GM18517 (cell line): ENCODE results near the gene CHMP3.
"Not testable (repeated sequence)": the region's sequence is repeated elsewhere in the genome, so short reads cannot be mapped to it uniquely, and the experiment has no call there.

ENCODE experiments used
- ATAC-seq: cut with Tn5 transposase; IDR thresholded peaks from one replicate; pipeline ENCODE4 v1.9.1; 2021; ENCODE audit warnings: mild to moderate bottlenecking, moderate library complexity; ENCODE audit not compliant: unreplicated experiment

The CHMP3 gene

GRCh38 chr2:86562922-86563649, at the start of gene CHMP3:
Gene CHMP3, minus strand, starts transcription at chr2:86563443. Its CDS starts 95 bp downstream, at chr2:86563348.
- peak; percentile 87 for ATAC-seq

DNA sequence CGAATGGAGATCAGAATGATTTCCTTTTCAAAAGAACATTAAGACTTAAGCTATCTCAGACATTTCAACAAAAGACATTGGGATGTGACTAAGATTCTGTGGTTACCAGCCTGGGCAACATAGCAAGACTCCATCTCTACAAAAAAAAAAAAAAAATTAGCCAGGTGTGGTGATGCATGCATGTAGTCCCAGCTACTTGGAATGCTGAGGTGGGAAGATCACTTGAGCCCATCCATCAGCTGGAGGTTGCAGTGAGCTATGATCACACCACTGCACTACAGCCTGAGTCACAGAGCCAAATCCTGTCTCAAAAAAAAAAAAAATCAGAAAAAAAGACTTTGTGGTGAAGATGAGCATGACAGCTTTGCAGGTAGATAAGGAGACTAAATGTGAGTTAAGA, 47.6 kb upstream of the CHMP3 start:
- no peak for ATAC-seq

GRCh38 chr2:86608832-86609410, 45.7 kb upstream of the CHMP3 start:
- ATAC-seq = no peak

DNA sequence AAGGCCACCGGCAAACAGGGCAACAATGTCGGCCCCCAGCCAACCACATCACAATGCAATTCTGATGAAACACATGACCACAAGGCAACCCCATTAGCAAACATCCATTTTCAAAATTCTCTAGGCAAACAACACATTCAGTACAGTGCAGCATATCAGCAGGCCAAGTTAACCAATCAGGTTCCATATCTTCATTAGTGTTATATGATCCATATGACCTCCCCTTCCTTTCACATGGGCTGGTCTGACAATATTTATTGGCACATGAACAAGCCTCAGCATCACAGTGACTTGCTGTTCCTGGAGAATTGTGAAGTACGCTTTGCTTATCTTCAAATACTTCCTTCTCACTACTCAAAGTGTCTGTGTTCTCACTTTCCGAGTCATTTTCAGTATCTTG, 40.7 kb upstream of the CHMP3 start:
- ATAC-seq = no peak

DNA sequence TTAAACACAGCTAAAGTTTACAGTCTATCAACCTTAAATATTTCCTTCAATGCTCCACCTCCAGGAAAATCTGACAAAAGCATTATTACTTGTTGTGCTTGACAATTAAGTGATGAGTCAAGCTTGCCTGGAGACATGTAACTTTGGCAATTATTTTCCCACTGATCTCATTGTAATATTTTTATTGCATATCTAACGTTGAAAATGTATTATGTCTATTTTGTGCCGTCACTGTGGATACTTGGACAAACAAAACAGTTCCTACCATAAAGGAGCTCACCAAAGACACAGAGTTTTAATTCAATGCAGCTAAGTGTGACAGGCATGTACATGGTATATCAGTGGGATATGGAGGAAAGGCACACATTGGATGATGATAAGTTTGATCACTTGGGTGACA, 35.7 kb upstream of the CHMP3 start:
- no peak for ATAC-seq

DNA sequence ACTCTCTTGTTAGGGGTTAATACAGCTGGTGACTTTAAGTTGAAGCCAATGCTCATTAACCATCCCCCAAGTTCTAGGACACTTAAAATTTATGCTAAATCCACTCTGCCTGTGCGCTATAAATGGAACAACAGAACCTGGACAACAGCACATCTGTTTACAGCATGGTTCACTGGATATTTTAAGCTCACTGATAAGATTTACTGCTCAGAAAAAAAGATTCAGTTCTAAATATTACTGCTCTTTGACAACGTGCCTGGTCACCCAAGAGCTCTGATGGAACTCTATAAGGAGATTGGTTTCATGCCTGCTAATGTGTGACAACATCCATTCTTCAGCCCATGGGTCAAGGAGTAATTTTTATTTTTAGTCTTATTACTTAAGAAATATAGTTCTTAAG, 32.9 kb upstream of the CHMP3 start:
- ATAC-seq = no peak

GRCh38 chr2:86593266-86593665, 30.0 kb upstream of the CHMP3 start:
- ATAC-seq = no peak

GRCh38 chr2:86592547-86593230, 29.4 kb upstream of the CHMP3 start:
- no peak for ATAC-seq

- not testable (repeated sequence) for ATAC-seq
Observed at GRCh38 chr2:86589701-86590100, 26.5 kb upstream of the CHMP3 start.

DNA sequence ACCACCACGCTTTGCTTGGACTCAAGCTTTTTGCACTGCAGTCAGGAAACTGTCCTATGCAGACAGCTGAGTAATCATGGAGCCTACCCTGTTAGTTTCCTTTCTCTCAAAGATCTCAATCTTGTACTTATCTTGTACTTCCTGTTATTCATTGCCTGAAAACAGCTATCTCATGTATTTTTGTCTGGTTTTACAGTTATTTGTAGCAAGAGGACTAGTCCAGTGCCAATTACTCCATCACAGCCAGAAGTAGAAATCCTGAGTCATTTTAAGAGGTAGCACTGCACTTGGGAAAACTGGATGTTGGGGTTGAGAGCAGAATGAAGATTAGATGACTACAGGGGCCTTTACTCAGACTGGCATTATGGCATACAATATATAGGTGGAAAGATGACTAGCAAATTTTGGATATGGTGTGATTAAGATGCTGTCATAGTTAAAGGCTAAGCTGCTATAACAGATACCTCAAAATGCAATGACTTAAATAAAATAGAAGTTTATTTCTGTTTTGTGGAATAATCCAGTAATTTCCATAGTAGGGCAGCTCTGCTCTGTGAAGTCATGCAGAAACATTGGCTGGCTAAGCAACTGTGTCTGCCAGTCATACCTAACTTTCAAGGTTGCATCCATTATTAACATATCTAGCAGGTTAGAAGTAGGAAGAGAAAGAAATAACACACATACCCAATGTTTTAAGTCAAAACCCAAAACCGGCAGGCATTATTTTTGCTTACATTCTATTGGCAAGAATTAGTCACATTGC, 21.1 kb upstream of the CHMP3 start:
- ATAC-seq = peak; percentile 61

DNA sequence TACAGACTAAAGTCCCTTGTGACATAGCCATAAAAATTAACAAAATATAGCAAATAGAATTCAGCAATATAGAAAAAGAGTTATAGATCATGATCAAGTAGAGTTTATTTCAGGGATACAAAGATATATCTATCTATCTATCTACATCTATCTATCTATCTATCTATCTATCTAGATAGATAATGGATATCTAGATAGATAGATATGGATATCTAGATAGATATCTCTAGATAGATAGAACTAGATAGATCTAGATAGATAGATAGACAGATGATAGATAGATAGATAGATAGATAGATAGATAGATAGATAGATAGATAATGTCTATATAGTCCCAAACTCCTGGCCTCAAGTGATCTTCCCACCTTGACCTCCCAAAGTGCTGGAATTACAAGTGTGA, 17.3 kb upstream of the CHMP3 start:
- ATAC-seq = no peak

DNA sequence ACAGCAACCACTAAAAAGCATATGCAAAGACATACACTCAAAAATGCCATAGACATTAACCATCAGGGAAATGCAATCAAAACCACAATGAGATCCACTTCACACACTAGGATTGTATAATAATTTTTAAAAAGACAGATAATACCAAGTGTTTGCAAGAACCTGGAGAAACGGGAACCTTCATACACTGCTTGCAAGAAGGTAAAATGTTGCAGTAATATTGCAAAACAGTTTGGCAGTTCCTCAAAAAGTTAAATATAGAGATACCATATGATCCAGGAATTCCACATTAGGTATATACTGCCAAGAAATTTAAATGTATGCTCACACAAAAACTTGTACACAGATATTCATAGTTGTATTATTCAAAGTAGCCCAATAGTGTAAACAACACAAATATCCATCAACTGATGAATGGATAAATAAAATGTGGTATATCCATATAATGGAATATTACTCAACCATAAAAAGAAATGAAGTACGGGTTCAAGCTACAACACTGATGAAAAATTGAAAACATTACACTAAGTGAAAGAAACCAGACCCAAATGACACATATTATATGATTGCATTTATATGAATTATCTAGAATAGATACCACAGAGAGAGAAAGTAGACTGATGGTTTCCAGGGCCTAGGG, 14.7 kb upstream of the CHMP3 start:
- no peak for ATAC-seq

DNA sequence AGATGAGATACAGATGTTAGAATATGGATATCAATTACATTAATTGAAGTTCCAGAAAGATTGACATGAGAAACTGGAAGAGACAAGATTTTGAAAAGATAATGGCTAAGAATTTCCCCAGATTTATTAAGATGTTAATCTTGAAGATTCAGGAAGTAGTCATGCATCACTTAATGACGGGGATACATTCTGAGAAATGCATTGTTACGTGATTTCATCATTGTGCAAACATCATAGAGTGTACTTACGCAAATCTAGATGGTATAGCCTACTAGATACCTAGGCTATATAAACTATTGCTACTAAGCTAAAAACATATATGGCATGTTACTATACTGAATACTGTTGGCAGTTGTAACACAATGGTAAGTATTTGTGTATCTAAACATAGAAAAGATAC, 6.8 kb upstream of the CHMP3 start:
- ATAC-seq = no peak

DNA sequence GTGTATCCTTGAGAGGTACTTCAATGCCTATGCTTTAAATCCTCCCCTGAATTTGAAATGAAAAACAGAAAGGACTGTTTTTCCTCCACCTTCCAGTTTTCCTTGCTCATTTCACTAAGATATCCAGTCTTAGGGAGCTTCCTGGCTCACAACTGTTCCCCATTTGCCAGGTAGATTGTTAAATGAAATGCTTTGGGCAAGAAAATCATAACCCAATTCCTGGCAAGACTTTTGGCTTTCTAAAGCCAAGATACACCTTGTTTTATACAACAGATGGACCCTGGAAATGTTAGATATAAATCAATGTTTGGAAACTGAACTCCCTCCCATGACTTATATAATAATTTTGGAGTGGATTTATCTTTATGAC, 3.6 kb upstream of the CHMP3 start:
- no peak for ATAC-seq

DNA sequence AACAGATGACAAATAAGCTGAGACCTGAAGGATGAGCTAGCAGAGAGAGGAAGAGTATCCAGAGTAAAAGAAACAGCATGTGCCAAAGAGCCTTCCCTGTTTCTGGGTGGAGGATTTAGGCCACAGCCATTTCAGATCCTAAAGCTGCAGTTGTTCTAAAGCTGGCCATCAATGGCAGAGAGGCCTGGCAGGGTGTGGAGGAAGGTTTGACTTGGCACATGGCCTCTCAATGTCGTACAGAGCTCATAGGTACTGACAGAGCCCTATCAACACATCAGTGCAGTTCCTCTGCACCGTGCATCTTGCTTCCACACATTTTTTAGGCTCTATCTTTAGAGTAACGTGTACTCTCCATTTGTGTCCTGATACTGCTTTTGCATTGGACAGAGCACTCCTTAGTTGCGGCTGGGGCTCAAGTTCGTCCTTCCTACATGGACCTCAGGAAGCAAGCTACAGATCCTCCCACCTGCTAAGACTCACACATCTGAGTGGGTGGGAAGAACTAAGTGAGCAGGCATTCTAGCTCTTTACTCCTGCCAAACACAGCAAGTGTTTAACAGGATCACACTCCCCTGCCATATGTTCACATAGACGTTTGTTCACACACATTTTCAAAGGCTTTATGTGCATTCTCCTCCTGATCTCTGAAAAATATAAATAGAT, 3.0 kb upstream of the CHMP3 start:
- ATAC-seq = no peak

DNA sequence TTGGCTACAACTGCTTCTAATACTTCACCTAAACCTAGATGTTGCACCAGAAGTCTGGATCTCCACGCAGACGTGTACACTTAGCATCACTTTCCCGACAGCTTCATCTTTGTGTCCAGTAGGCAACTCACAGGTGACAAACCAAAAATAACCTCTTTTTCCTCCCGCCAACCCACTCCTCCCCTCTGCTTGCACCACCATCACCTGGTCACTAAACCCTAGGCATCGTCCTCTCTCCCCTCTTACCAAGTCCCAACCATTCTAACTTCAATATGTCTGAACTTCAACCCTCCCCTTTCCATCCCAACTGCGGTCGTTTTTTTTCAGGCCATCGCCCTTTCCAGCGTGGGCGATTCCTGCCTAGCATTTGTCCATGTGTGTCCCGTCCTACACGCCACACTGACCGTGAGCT, 413 bp upstream of the CHMP3 start:
- no peak for ATAC-seq

DNA sequence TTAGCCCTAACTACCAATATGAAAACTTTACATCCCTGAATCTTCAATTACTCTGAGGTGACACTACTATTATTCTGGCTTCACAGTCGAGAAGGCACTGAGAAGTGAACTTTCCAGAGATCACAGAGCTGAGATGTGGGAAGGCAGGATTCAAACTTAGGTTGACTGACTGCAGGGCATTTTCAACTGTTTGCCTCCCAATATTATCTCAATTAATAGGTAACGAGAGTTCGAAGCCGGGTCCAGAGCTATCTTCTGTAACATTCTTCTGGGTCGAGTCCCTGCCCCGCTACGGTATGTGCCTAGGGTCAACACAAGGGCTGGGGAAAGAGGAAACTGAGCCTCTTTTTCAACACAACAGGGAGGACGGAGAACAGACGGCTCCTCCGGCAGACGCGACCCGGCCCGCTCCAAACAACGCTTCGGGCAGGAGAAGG, 740 bp downstream of the CHMP3 start:
- peak; percentile 9 for ATAC-seq

DNA sequence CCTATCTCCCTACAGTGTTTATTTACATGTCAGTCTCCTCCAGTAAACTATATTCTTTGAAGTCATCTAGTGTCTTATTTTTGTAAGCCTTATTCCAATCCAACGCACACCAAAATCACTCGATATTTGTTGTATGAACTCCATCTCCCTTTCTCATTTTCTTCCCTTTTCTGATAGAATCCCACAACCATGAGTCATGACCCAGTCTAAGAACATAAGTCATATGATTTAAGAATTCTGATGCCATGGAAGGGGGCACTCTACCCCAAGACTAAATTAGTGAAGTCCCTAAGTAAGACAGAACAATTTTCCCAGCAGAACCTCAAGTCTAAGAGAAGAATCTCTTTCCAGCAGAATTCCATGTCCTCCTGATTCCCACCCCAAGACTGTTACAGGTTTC, 5.4 kb downstream of the CHMP3 start:
- ATAC-seq = no peak

GRCh38 chr2:86556508-86556907, 6.7 kb downstream of the CHMP3 start:
- ATAC-seq = no peak

GRCh38 chr2:86552889-86553288, 10.4 kb downstream of the CHMP3 start:
- ATAC-seq = no peak
